ENCODE measurements around the gene DRC3.

DRC3 gene

GRCh38 chr17:17972126-17972951, at the start of gene DRC3, which contains the start of gene TOM1L2:
Gene DRC3, plus strand, starts transcription at chr17:17972862. Its CDS starts 4,737 bp downstream, at chr17:17977599.
Gene TOM1L2, minus strand, starts transcription at chr17:17972400. Its CDS starts 87 bp downstream, at chr17:17972313.
- Histone ChIP-seq H3K4me1 (ENCODE audit: control insufficient read depth in 1 of 2, insufficient read depth in 2 of 2, low read length in 2 of 2) (peaks cover 19% of the 10 kb centered on the region in 2 donors), H3K4me3 (ENCODE audit: low read depth in 1 of 2, low read length in 2 of 2) (peak within 1 kb of the TSS; percentile 86 to 91), H3K27ac (ENCODE audit: low read depth, low read length) (peak within 1 kb of the TSS; percentile 74), H3K9ac (ENCODE audit: low read depth in 1 of 2, low read length in 2 of 2) (peak within 1 kb of the TSS; percentile 74 to 80), H3K9me3 (ENCODE audit: control insufficient read depth in 1 of 2, low read length in 2 of 2) (no peaks in the 10 kb centered on the region), H3K27me3 (ENCODE audit: control insufficient read depth in 1 of 2, insufficient read depth in 2 of 2, low read length in 2 of 2) (no peaks in the 10 kb centered on the region), H3K36me3 (ENCODE audit: control insufficient read depth in 1 of 2, insufficient read depth in 2 of 2, low read length in 2 of 2) (no peaks in the 10 kb centered on the region)

- H3K9ac ChIP-seq (ENCODE audit: low read depth in 1 of 2, low read length in 2 of 2), result no peak overlapping the region
- H3K4me3 ChIP-seq (ENCODE audit: low read depth in 1 of 2, low read length in 2 of 2), result no peak overlapping the region
- H3K27ac ChIP-seq (ENCODE audit: low read depth, low read length), result no peak overlapping the region
- no peaks in the 10 kb centered on the region for H3K9me3 ChIP-seq (ENCODE audit: control insufficient read depth in 1 of 2, low read length in 2 of 2)
- no peaks in the 10 kb centered on the region for H3K27me3 ChIP-seq (ENCODE audit: control insufficient read depth in 1 of 2, insufficient read depth in 2 of 2, low read length in 2 of 2)
- peaks cover 24 to 26% of the 10 kb centered on the region in 2 donors for H3K4me1 ChIP-seq (ENCODE audit: control insufficient read depth in 1 of 2, insufficient read depth in 2 of 2, low read length in 2 of 2)
- H3K36me3 ChIP-seq (ENCODE audit: control insufficient read depth in 1 of 2, insufficient read depth in 2 of 2, low read length in 2 of 2), result no peaks in the 10 kb centered on the region
Measured at GRCh38 chr17:17924131-17924856, 48.4 kb upstream of the DRC3 start.

GRCh38 chr17:17924857-17925250, 47.8 kb upstream of the DRC3 start:
- no peaks in the 10 kb centered on the region for H3K36me3 ChIP-seq (ENCODE audit: control insufficient read depth in 1 of 2, insufficient read depth in 2 of 2, low read length in 2 of 2)
- no peak overlapping the region for H3K4me3 ChIP-seq (ENCODE audit: low read depth in 1 of 2, low read length in 2 of 2)
- no peaks in the 10 kb centered on the region for H3K9me3 ChIP-seq (ENCODE audit: control insufficient read depth in 1 of 2, low read length in 2 of 2)
- H3K27ac ChIP-seq (ENCODE audit: low read depth, low read length), result no peak overlapping the region
- H3K4me1 ChIP-seq (ENCODE audit: control insufficient read depth in 1 of 2, insufficient read depth in 2 of 2, low read length in 2 of 2), result peaks cover 18 to 21% of the 10 kb centered on the region in 2 donors
- no peak overlapping the region for H3K9ac ChIP-seq (ENCODE audit: low read depth in 1 of 2, low read length in 2 of 2)
- no peaks in the 10 kb centered on the region for H3K27me3 ChIP-seq (ENCODE audit: control insufficient read depth in 1 of 2, insufficient read depth in 2 of 2, low read length in 2 of 2)

GRCh38 chr17:17926036-17926435, 46.6 kb upstream of the DRC3 start:
- H3K4me3 ChIP-seq (ENCODE audit: low read depth in 1 of 2, low read length in 2 of 2), result no peak overlapping the region
- no peak overlapping the region for H3K27ac ChIP-seq (ENCODE audit: low read depth, low read length)
- no peak overlapping the region for H3K9ac ChIP-seq (ENCODE audit: low read depth in 1 of 2, low read length in 2 of 2)
- no peaks in the 10 kb centered on the region for H3K36me3 ChIP-seq (ENCODE audit: control insufficient read depth in 1 of 2, insufficient read depth in 2 of 2, low read length in 2 of 2)
- peaks cover 16 to 17% of the 10 kb centered on the region in 2 donors for H3K4me1 ChIP-seq (ENCODE audit: control insufficient read depth in 1 of 2, insufficient read depth in 2 of 2, low read length in 2 of 2)
- H3K9me3 ChIP-seq (ENCODE audit: control insufficient read depth in 1 of 2, low read length in 2 of 2), result no peaks in the 10 kb centered on the region
- no peaks in the 10 kb centered on the region for H3K27me3 ChIP-seq (ENCODE audit: control insufficient read depth in 1 of 2, insufficient read depth in 2 of 2, low read length in 2 of 2)

- no peak overlapping the region for H3K4me3 ChIP-seq (ENCODE audit: low read depth in 1 of 2, low read length in 2 of 2)
- H3K27ac ChIP-seq (ENCODE audit: low read depth, low read length), result no peak overlapping the region
- H3K4me1 ChIP-seq (ENCODE audit: control insufficient read depth in 1 of 2, insufficient read depth in 2 of 2, low read length in 2 of 2), result peaks cover 9 to 10% of the 10 kb centered on the region in 2 donors
- no peaks in the 10 kb centered on the region for H3K9me3 ChIP-seq (ENCODE audit: control insufficient read depth in 1 of 2, low read length in 2 of 2)
- no peaks in the 10 kb centered on the region for H3K27me3 ChIP-seq (ENCODE audit: control insufficient read depth in 1 of 2, insufficient read depth in 2 of 2, low read length in 2 of 2)
- no peak overlapping the region for H3K9ac ChIP-seq (ENCODE audit: low read depth in 1 of 2, low read length in 2 of 2)
- H3K36me3 ChIP-seq (ENCODE audit: control insufficient read depth in 1 of 2, insufficient read depth in 2 of 2, low read length in 2 of 2), result no peaks in the 10 kb centered on the region
Measured at GRCh38 chr17:17926840-17927449, 45.7 kb upstream of the DRC3 start.

- Histone ChIP-seq H3K9ac (ENCODE audit: low read depth in 1 of 2, low read length in 2 of 2) (no peak overlapping the region), H3K4me3 (ENCODE audit: low read depth in 1 of 2, low read length in 2 of 2) (no peak overlapping the region), H3K36me3 (ENCODE audit: control insufficient read depth in 1 of 2, insufficient read depth in 2 of 2, low read length in 2 of 2) (no peaks in the 10 kb centered on the region), H3K4me1 (ENCODE audit: control insufficient read depth in 1 of 2, insufficient read depth in 2 of 2, low read length in 2 of 2) (peaks cover 5 to 12% of the 10 kb centered on the region in 2 donors), H3K27ac (ENCODE audit: low read depth, low read length) (no peak overlapping the region), H3K9me3 (ENCODE audit: control insufficient read depth in 1 of 2, low read length in 2 of 2) (no peaks in the 10 kb centered on the region), H3K27me3 (ENCODE audit: control insufficient read depth in 1 of 2, insufficient read depth in 2 of 2, low read length in 2 of 2) (no peaks in the 10 kb centered on the region)
Measured at GRCh38 chr17:17928398-17929287, 44.0 kb upstream of the DRC3 start.

- Histone ChIP-seq H3K36me3 (ENCODE audit: control insufficient read depth in 1 of 2, insufficient read depth in 2 of 2, low read length in 2 of 2) (no peaks in the 10 kb centered on the region), H3K4me3 (ENCODE audit: low read depth in 1 of 2, low read length in 2 of 2) (no peak overlapping the region), H3K4me1 (ENCODE audit: control insufficient read depth in 1 of 2, insufficient read depth in 2 of 2, low read length in 2 of 2) (peaks cover 5 to 15% of the 10 kb centered on the region in 2 donors), H3K27me3 (ENCODE audit: control insufficient read depth in 1 of 2, insufficient read depth in 2 of 2, low read length in 2 of 2) (no peaks in the 10 kb centered on the region), H3K27ac (ENCODE audit: low read depth, low read length) (no peak overlapping the region), H3K9ac (ENCODE audit: low read depth in 1 of 2, low read length in 2 of 2) (no peak overlapping the region), H3K9me3 (ENCODE audit: control insufficient read depth in 1 of 2, low read length in 2 of 2) (no peaks in the 10 kb centered on the region)
Measured at GRCh38 chr17:17929655-17930380, 42.8 kb upstream of the DRC3 start.

- H3K4me1 ChIP-seq (ENCODE audit: control insufficient read depth in 1 of 2, insufficient read depth in 2 of 2, low read length in 2 of 2), result peaks cover 12 to 24% of the 10 kb centered on the region in 2 donors
- H3K9ac ChIP-seq (ENCODE audit: low read depth in 1 of 2, low read length in 2 of 2), result no peak overlapping the region
- no peak overlapping the region for H3K4me3 ChIP-seq (ENCODE audit: low read depth in 1 of 2, low read length in 2 of 2)
- H3K27me3 ChIP-seq (ENCODE audit: control insufficient read depth in 1 of 2, insufficient read depth in 2 of 2, low read length in 2 of 2), result no peaks in the 10 kb centered on the region
- H3K9me3 ChIP-seq (ENCODE audit: control insufficient read depth in 1 of 2, low read length in 2 of 2), result no peaks in the 10 kb centered on the region
- no peaks in the 10 kb centered on the region for H3K36me3 ChIP-seq (ENCODE audit: control insufficient read depth in 1 of 2, insufficient read depth in 2 of 2, low read length in 2 of 2)
- no peak overlapping the region for H3K27ac ChIP-seq (ENCODE audit: low read depth, low read length)
Measured at GRCh38 chr17:17930674-17931073, 42.0 kb upstream of the DRC3 start.

GRCh38 chr17:17931159-17931558, 41.5 kb upstream of the DRC3 start:
- peaks cover 17 to 29% of the 10 kb centered on the region in 2 donors for H3K4me1 ChIP-seq (ENCODE audit: control insufficient read depth in 1 of 2, insufficient read depth in 2 of 2, low read length in 2 of 2)
- no peaks in the 10 kb centered on the region for H3K27me3 ChIP-seq (ENCODE audit: control insufficient read depth in 1 of 2, insufficient read depth in 2 of 2, low read length in 2 of 2)
- H3K9ac ChIP-seq (ENCODE audit: low read depth in 1 of 2, low read length in 2 of 2), result no peak overlapping the region
- no peaks in the 10 kb centered on the region for H3K36me3 ChIP-seq (ENCODE audit: control insufficient read depth in 1 of 2, insufficient read depth in 2 of 2, low read length in 2 of 2)
- H3K4me3 ChIP-seq (ENCODE audit: low read depth in 1 of 2, low read length in 2 of 2), result no peak overlapping the region
- H3K9me3 ChIP-seq (ENCODE audit: control insufficient read depth in 1 of 2, low read length in 2 of 2), result no peaks in the 10 kb centered on the region
- H3K27ac ChIP-seq (ENCODE audit: low read depth, low read length), result no peak overlapping the region

All from duodenal mucosa (tissue), 2 donors.